Measurements from ENCODE around the gene ALG13.

GRCh38 chrX:111743316-111743715, 62.3 kb downstream of the ALG13 start:
- TF ChIP-seq POLR2A (IDR thresholded peaks at IDR 0.05; ENCODE audit: control extremely low read depth in 1 of 2, low read depth in 2 of 2, low read length in 2 of 2) (no peak), CBX8 (IDR thresholded peaks at IDR 0.05; ENCODE audit: borderline replicate concordance, low read depth, low read length) (no peak)
